DMS 273 (cell line): ENCODE data around the gene OR51I2.

Source experiments
- DNase-seq: peaks from one replicate; lab custom pipeline; 2025; ENCODE audit not compliant: unreplicated experiment; lab: John Stamatoyannopoulos, UW

OR51I2 gene

GRCh38 chr11:5505363-5506048 is 56.4 kb downstream of the OR51I2 start:
- peak; percentile 41 for DNase-seq
